Mammary epithelial cell (primary cell): ENCODE data around the gene RELA.

Source experiments
- EZH2 ChIP-seq: IDR thresholded peaks from 2 replicates; pipeline ENCODE4 v1.6.1; 2012; ENCODE audit warnings: low read length, inconsistent platforms, borderline replicate concordance
- TF ChIP-seq, protein P1 (sequence below), 2 donors: IDR thresholded peaks in 1 of 2; conservative IDR thresholded peaks in 1 of 2; 2 replicates each; pipeline ENCODE4 v1.5.1; 2011 to 2012; ENCODE audit warnings: inconsistent platforms in 2 of 2, low read length in 2 of 2, mild to moderate bottlenecking in 2 of 2, control low read depth in 1 of 2, low read depth in 1 of 2; ENCODE audit not compliant: insufficient read depth in 1 of 2; ENCODE audit errors: extremely low read depth in 1 of 2

DNA sequence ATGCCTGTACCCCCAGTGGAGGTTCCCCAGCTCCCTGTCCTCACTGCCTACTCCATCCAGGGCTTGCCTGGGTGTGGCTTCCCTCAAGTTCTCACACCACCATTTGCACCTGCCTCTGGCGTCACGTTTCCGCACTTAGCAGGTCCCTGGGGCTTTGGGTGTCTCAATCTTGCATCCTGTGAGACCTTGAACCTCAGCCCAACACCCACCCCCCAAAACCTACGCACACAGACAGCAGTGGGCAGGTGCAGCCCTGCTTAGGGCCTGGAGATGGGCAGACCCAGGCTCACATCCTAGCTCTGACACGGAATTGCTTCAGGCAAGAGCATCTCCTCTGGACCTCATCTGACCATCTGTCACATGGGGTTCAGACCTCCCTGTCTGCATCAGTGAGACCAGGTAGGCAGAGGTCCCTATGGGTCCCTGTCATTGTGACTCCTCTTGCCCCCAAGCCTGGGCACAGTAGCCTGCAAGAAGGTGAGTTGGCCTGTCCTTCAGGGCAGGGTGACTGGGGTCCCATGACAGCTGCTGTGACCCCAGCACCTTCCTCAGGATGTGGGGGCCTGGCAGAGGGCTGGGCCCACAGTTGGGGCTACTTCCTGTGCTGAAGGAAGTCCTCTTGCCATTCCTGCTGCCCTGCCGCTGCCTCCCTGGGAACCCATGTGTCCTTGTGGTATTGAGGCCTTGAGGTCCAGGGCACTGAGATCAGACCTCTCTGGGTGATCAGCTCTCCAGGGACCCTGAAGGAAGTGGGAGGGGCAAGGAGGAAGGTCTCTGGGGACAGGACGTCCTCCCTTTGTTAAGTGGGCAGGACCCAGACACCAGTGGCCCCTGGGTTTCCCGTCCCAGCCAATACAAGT, 22.9 kb downstream of the RELA start:
- TF ChIP-seq, protein P1, sequence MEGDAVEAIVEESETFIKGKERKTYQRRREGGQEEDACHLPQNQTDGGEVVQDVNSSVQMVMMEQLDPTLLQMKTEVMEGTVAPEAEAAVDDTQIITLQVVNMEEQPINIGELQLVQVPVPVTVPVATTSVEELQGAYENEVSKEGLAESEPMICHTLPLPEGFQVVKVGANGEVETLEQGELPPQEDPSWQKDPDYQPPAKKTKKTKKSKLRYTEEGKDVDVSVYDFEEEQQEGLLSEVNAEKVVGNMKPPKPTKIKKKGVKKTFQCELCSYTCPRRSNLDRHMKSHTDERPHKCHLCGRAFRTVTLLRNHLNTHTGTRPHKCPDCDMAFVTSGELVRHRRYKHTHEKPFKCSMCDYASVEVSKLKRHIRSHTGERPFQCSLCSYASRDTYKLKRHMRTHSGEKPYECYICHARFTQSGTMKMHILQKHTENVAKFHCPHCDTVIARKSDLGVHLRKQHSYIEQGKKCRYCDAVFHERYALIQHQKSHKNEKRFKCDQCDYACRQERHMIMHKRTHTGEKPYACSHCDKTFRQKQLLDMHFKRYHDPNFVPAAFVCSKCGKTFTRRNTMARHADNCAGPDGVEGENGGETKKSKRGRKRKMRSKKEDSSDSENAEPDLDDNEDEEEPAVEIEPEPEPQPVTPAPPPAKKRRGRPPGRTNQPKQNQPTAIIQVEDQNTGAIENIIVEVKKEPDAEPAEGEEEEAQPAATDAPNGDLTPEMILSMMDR (conservative IDR thresholded peaks at IDR 0.05 in 1 of 2, IDR thresholded peaks at IDR 0.05 in 1 of 2; ENCODE audit: extremely low read depth in 1 of 2, insufficient read depth in 1 of 2, low read depth in 1 of 2, low read length in 2 of 2): no peak
- TF ChIP-seq EZH2: no peak
